B cell (primary cell): ENCODE measurements around the gene LTB. TPM values are rescaled to one million over a fixed set of nuclear protein-coding genes. Genes with fewer than 3 reads are reported as not detected.

Experiments used
- ATAC-seq: fragments of 200-7000 bp; cut with Tn5 transposase; one replicate; pipeline ENCODE4 v1.10.0; 2021; ENCODE audit warnings: low read depth, mild to moderate bottlenecking, moderate number of reproducible peaks, moderate library complexity
- CTCF ChIA-PET: fragments of 350-600 bp; sonication (Branson Sonifier 250); formaldehyde crosslinking; loops from one replicate; lab custom pipeline; 2021; ENCODE audit warnings: antibody characterized with exemption, inconsistent platforms; lab: Charles Lee
- POLR2A ChIA-PET: fragments of 350-600 bp; sonication (Branson Sonifier 250); formaldehyde crosslinking; loops from one replicate; lab custom pipeline; 2021; ENCODE audit warnings: antibody characterized with exemption; lab: Charles Lee
- DNase-seq: peaks from one replicate; pipeline ENCODE4 v3.0.0; 2013
- H2AFZ ChIP-seq: 2 replicates; pipeline ENCODE4 v1.6.1; 2012; ENCODE audit warnings: mild to moderate bottlenecking, low read depth, low read length; ENCODE audit not compliant: insufficient read depth, poor library complexity, severe bottlenecking
- H3K27ac ChIP-seq, 2 donors: 1 replicate in 1 of 2; 2 replicates in 1 of 2; pipeline ENCODE4 v1.5.1; 2012 to 2013; ENCODE audit warnings: low read length in 2 of 2, mild to moderate bottlenecking in 2 of 2, moderate library complexity in 1 of 2
- H3K27me3 ChIP-seq, 4 experiments: fragments of 200-600 bp in 1 of 4; sonication (generic) in 1 of 4; replicated peaks in 1 of 4; 1 replicate in 2 of 4; 2 replicates in 2 of 4; pipeline versions ENCODE4 v1.6.1 to v1.7.0; 2013 to 2016; ENCODE audit warnings: low read length in 3 of 4, mild to moderate bottlenecking in 2 of 4, mixed read lengths in 1 of 4, moderate library complexity in 1 of 4; ENCODE audit not compliant: insufficient read depth in 4 of 4, control insufficient read depth in 3 of 4; ENCODE audit errors: control extremely low read depth in 1 of 4
- H3K36me3 ChIP-seq, 2 experiments: replicated peaks in 1 of 2; 1 replicate in 1 of 2; 2 replicates in 1 of 2; pipeline versions ENCODE4 v1.6.1 to v1.7.1; 2013; ENCODE audit warnings: low read length in 1 of 2; ENCODE audit not compliant: insufficient read depth in 2 of 2, control insufficient read depth in 1 of 2; ENCODE audit errors: control extremely low read depth in 1 of 2, extremely low read depth in 1 of 2
- H3K4me1 ChIP-seq, 2 donors: fragments of 200-600 bp in 1 of 2; sonication (generic) in 1 of 2; 1 replicate in 1 of 2; 2 replicates in 1 of 2; pipeline versions ENCODE4 v1.5.1 to v1.6.1; 2013 to 2017; ENCODE audit warnings: low read length in 2 of 2; ENCODE audit not compliant: control insufficient read depth in 2 of 2, insufficient read depth in 2 of 2
- H3K4me2 ChIP-seq: replicated peaks from 2 replicates; pipeline ENCODE3; 2012; ENCODE audit warnings: mild to moderate bottlenecking, low read depth, low read length; ENCODE audit not compliant: poor library complexity, severe bottlenecking
- H3K4me3 ChIP-seq, 5 experiments: fragments of 200-600 bp in 1 of 5; sonication (generic) in 1 of 5; 1 replicate in 3 of 5; 2 replicates in 2 of 5; pipeline versions ENCODE4 v1.5.1 to v1.7.0; 2011 to 2016; ENCODE audit warnings: low read length in 4 of 5, mild to moderate bottlenecking in 4 of 5, low read depth in 2 of 5, control low read depth in 1 of 5, moderate library complexity in 1 of 5; ENCODE audit not compliant: insufficient read depth in 1 of 5; ENCODE audit errors: control extremely low read depth in 1 of 5, extremely low read depth in 1 of 5
- H3K79me2 ChIP-seq: fragments of 200-600 bp; sonication (generic); one replicate; pipeline ENCODE4 v1.6.0; 2016; ENCODE audit warnings: low read length; ENCODE audit not compliant: control insufficient read depth, insufficient read depth
- H3K9ac ChIP-seq: fragments of 200-600 bp; sonication (generic); 2 replicates; pipeline ENCODE4 v1.6.1; 2017; ENCODE audit warnings: mild to moderate bottlenecking, low read length, moderate library complexity
- H3K9me3 ChIP-seq, 3 donors: one replicate each; pipeline versions ENCODE4 v1.6.1 to v1.7.1; 2013; ENCODE audit warnings: low read length in 2 of 3; ENCODE audit not compliant: control insufficient read depth in 2 of 3, insufficient read depth in 1 of 3; ENCODE audit errors: control extremely low read depth in 1 of 3
- H4K20me1 ChIP-seq: 2 replicates; pipeline ENCODE4 v1.6.0; 2012; ENCODE audit warnings: mild to moderate bottlenecking, low read length; ENCODE audit not compliant: insufficient read depth, control insufficient read depth, poor library complexity, severe bottlenecking
- H3K27ac Mint-ChIP-seq: one replicate; pipeline ENCODE4 v1.8.0; 2021; ENCODE audit warnings: mixed read lengths
- H3K27me3 Mint-ChIP-seq: one replicate; pipeline ENCODE4 v1.8.0; 2021; ENCODE audit warnings: mixed read lengths
- H3K4me1 Mint-ChIP-seq: one replicate; pipeline ENCODE4 v1.8.0; 2021; ENCODE audit warnings: mixed read lengths
- H3K4me3 Mint-ChIP-seq: one replicate; pipeline ENCODE4 v1.8.0; 2021; ENCODE audit warnings: mixed read lengths
- H3K9me3 Mint-ChIP-seq: one replicate; pipeline ENCODE4 v1.8.0; 2022; ENCODE audit warnings: mixed read lengths; ENCODE audit not compliant: insufficient read depth
- EZH2 ChIP-seq: IDR thresholded peaks from 2 replicates; pipeline ENCODE4 v1.6.1; 2012; ENCODE audit warnings: borderline replicate concordance, low read depth, mild to moderate bottlenecking, moderate library complexity, low read length; ENCODE audit not compliant: insufficient read depth, poor library complexity, severe bottlenecking
- WGBS: methylation state at CpG from one replicate; pipeline ENCODE4 v1.1.5; 2013; ENCODE audit warnings: missing lambda C conversion rate; ENCODE audit not compliant: insufficient coverage; 5-methylcytosine and 5-hydroxymethylcytosine counted together
- intact Hi-C: fragments of 100-400 bp; cut with micrococcal nuclease; formaldehyde crosslinking; loops from one replicate; pipeline ENCODE4 v1.10.0; 2022
- polyA plus RNA-seq: library from polyadenylated mRNA; depleted of rRNA; stranded (reverse); fragments of >200 nt; gene quantifications from 2 replicates; pipeline ENCODE4 v1.2.3, GENCODE V29; 2012
- total RNA-seq, 2 donors: library from RNA; stranded (reverse); fragments of 120-200 nt in 1 of 2; gene quantifications; 1 replicate in 1 of 2; 2 replicates in 1 of 2; pipeline versions ENCODE4 v1.2.3 to v1.2.4, GENCODE V29; 2013 to 2022
- TF ChIP-seq, protein P1 (sequence below): fragments of 200-600 bp; IDR thresholded peaks from one replicate; pipeline ENCODE4 v1.8.0; 2022; ENCODE audit warnings: antibody characterized with exemption, mild to moderate bottlenecking

Gene LTB
- total and polyA plus RNA-seq, 2 donors (not counting 1 experiment from before 2014, with no cell fraction given): 488 to 938 TPM

DNA sequence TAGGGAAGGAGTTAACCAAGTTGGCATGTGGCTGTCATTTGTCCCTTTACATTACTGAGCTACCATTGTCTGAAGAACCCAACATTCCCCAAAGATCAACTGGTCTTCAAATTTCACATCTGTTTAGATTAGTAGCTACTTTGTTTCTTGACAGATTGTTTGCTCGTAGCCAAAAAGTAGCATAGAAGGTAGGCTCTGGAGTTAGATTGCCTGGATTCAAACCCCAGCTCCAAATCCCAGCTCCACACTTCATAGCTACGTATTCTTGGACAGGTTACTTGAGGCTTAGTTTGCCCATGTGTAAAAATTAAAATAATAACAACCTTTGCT lies 33.7 kb downstream of the LTB start:
- Histone ChIP-seq H3K27ac (peak overlapping the region in 1 of 2 donors; percentile 83), H3K9ac (no peak overlapping the region), H3K36me3 (peaks cover 0 to 3% of the 10 kb centered on the region in 2 experiments), H3K4me1 (peaks cover 25 to 46% of the 10 kb centered on the region in 2 donors), H2AFZ (no peak overlapping the region), H3K79me2 (peaks cover 43% of the 10 kb centered on the region), H3K4me2 (no peak overlapping the region), H3K4me3 (no peak overlapping the region), H3K27me3 (no peaks in the 10 kb centered on the region), H3K9me3 (peaks cover 0 to 3% (median 0%) of the 10 kb centered on the region in 3 donors), H4K20me1 (no peaks in the 10 kb centered on the region)
- Mint-ChIP-seq H3K27me3 (no peaks in the 10 kb centered on the region), H3K27ac (peak overlapping the region; percentile 59), H3K4me3 (peak overlapping the region; percentile 47), H3K9me3 (no peaks in the 10 kb centered on the region), H3K4me1 (peaks cover 36% of the 10 kb centered on the region)
- DNase-seq (no peak), ATAC-seq (no peak)
- POLR2A ChIA-PET: interaction anchor here (0.6 to 42.6 kb wide), 4 partner anchors 36 to 315 kb away, joined by 3 to 1450 read pairs (median 5); partner anchors contain the start of genes LST1, LTA, LTB and NCR3
- intact Hi-C loops: no loop called here
- CTCF ChIA-PET: interaction anchor here (0.6 to 29.4 kb wide), 7 partner anchors 19 to 281 kb away, joined by 3 to 2241 read pairs (median 5); partner anchors contain the start of genes AIF1, LSM2, LST1 and LTA
- TF ChIP-seq EZH2: no peak
- TF ChIP-seq, protein P1, sequence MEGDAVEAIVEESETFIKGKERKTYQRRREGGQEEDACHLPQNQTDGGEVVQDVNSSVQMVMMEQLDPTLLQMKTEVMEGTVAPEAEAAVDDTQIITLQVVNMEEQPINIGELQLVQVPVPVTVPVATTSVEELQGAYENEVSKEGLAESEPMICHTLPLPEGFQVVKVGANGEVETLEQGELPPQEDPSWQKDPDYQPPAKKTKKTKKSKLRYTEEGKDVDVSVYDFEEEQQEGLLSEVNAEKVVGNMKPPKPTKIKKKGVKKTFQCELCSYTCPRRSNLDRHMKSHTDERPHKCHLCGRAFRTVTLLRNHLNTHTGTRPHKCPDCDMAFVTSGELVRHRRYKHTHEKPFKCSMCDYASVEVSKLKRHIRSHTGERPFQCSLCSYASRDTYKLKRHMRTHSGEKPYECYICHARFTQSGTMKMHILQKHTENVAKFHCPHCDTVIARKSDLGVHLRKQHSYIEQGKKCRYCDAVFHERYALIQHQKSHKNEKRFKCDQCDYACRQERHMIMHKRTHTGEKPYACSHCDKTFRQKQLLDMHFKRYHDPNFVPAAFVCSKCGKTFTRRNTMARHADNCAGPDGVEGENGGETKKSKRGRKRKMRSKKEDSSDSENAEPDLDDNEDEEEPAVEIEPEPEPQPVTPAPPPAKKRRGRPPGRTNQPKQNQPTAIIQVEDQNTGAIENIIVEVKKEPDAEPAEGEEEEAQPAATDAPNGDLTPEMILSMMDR: no peak
- WGBS: no CpG with 5 or more reads among the region's 2 CpGs

DNA sequence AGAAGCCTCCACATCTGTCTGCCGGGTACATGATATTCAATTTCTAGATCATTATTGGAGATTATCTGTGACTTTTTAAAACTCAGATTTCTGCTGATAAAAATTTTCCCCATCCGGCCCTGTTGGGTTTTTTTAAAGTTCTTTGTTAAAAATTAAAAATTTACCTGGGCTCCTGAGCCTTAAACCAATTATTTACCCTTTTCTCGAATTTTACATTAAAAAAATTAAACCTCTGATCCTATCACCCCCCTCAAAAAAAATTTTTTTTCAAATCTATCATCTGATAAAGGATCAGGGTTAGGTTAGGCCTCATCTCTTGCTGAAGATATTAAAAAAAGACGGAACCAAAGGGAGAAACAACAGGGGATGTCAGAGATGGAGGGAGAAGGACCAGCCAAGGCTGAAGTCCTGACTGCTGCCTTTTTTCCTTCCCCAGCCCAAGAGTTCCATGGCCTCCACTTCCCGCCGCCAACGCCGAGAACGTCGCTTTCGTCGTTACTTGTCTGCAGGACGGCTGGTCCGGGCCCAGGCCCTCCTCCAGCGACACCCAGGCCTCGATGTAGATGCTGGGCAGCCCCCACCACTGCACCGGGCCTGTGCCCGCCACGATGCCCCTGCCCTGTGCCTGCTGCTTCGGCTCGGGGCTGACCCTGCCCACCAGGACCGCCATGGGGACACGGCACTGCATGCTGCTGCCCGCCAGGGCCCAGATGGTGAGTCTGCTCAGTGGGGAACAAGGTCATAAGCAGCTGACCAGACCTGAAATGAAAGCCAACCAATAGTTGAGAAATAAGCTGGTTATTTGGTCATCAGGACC lies 34.3 kb downstream of the LTB start:
- intact Hi-C loops: loop anchor here (1.0 to 2.0 kb wide), 7 partner anchors 13 to 607 kb away; partner anchors contain the start of genes EHMT2, PPT2 and PRRC2A
- CTCF ChIA-PET: interaction anchor here (0.6 to 29.4 kb wide), 10 partner anchors 19 to 283 kb away, joined by 3 to 2241 read pairs (median 4); partner anchors contain the start of genes AIF1, C6orf47, LSM2 and LST1
- Histone ChIP-seq H2AFZ (peak overlapping the region; percentile 61), H3K4me3 (peak overlapping the region; percentile 28 to 69 (median 40)), H4K20me1 (no peaks in the 10 kb centered on the region), H3K9ac (peak overlapping the region; percentile 70), H3K36me3 (peaks cover 0 to 3% of the 10 kb centered on the region in 2 experiments), H3K4me2 (peak overlapping the region; percentile 88), H3K27ac (peak overlapping the region; percentile 80 to 83), H3K79me2 (peaks cover 40% of the 10 kb centered on the region), H3K4me1 (peaks cover 26 to 47% of the 10 kb centered on the region in 2 donors), H3K27me3 (no peaks in the 10 kb centered on the region), H3K9me3 (peaks cover 0 to 3% (median 0%) of the 10 kb centered on the region in 3 donors)
- no peak for ATAC-seq
- Mint-ChIP-seq H3K9me3 (no peaks in the 10 kb centered on the region), H3K27ac (peak overlapping the region; percentile 88), H3K27me3 (no peaks in the 10 kb centered on the region), H3K4me3 (peak overlapping the region; percentile 87), H3K4me1 (peaks cover 40% of the 10 kb centered on the region)
- no peak for DNase-seq
- WGBS: 95% methylated on average over 21 of the region's 24 CpGs
- TF ChIP-seq, protein P1: no peak
- no peak for TF ChIP-seq EZH2
- POLR2A ChIA-PET: interaction anchor here (0.6 to 42.6 kb wide), 8 partner anchors 9 to 315 kb away, joined by 3 to 1450 read pairs (median 4); partner anchors contain the start of genes LST1, LTA, LTB and NCR3
